ENCODE data around the gene CTRB1. TPM values are rescaled to one million over a fixed set of nuclear protein-coding genes. Genes with fewer than 3 reads are reported as not detected.

Gene CTRB1
- total RNA-seq, 1 experiment from 2014 or later, result not detected

- CTCF ChIA-PET, result no interaction called here
- H3K9me3 ChIP-seq (ENCODE audit: insufficient read depth, low read depth), result peaks cover 63% of the 10 kb centered on the region
Observed at GRCh38 chr16:75175074-75175473, 43.7 kb upstream of the CTRB1 start.

GRCh38 chr16:75176926-75177325 is 41.9 kb upstream of the CTRB1 start:
- Histone ChIP-seq H3K9me3 (ENCODE audit: insufficient read depth, low read depth) (peaks cover 45% of the 10 kb centered on the region), H3K36me3 (ENCODE audit: low read depth) (no peaks in the 10 kb centered on the region), H3K4me2 (no peak overlapping the region), H3K27me3 (ENCODE audit: insufficient read depth, low read depth) (no peaks in the 10 kb centered on the region; the same call in 1 of the 2 replicates), H4K20me1 (ENCODE audit: insufficient read depth) (no peaks in the 10 kb centered on the region), H3K4me3 (no peak overlapping the region), H3F3A (ENCODE audit: insufficient read depth, low read depth) (no peaks in the 10 kb centered on the region), H3K79me2 (ENCODE audit: low read depth) (no peaks in the 10 kb centered on the region), H3K9me2 (ENCODE audit: insufficient read depth) (no peaks in the 10 kb centered on the region), H3K27ac (no peak overlapping the region), H2AFZ (no peak overlapping the region), H3K4me1 (replicated peaks; ENCODE audit: insufficient read depth) (no peaks in the 10 kb centered on the region)
- no peak for DNase-seq
- ChIA-PET POLR2A (ENCODE audit: unreplicated experiment) (interaction anchor here (0.6 kb wide), 1 partner anchor 402 kb away, joined by 3 read pairs; the partner anchor contains the start of gene FA2H), CTCF (no interaction called here)
- intact Hi-C loops (cut with micrococcal nuclease; ENCODE audit: unreplicated experiment), result no loop called here
- TF ChIP-seq CTCF (conservative IDR thresholded peaks at IDR 0.05) (no peak), EZH2 (IDR thresholded peaks at IDR 0.05; ENCODE audit: low read depth) (no peak)
- no TSS peak for BruUV-seq (replicated peaks)

More at GRCh38 chr16:75175074-75175473, 43.7 kb upstream of the CTRB1 start:
- intact Hi-C loops (cut with micrococcal nuclease; ENCODE audit: unreplicated experiment), result no loop called here
- no peaks in the 10 kb centered on the region for H3K9me2 ChIP-seq (ENCODE audit: insufficient read depth)
- no peaks in the 10 kb centered on the region for H3K27me3 ChIP-seq (ENCODE audit: insufficient read depth, low read depth)
- POLR2A ChIA-PET (ENCODE audit: unreplicated experiment), result no interaction called here
- H3K4me1 ChIP-seq (replicated peaks; ENCODE audit: insufficient read depth), result no peaks in the 10 kb centered on the region
- TF ChIP-seq EZH2 (IDR thresholded peaks at IDR 0.05; ENCODE audit: low read depth), result no peak
- TF ChIP-seq CTCF (conservative IDR thresholded peaks at IDR 0.05), result no peak
- peaks cover 10% of the 10 kb centered on the region; the same call in 1 of the 2 replicates for H3K36me3 ChIP-seq (ENCODE audit: low read depth)
- H2AFZ ChIP-seq, result no peak overlapping the region
- H3F3A ChIP-seq (ENCODE audit: insufficient read depth, low read depth), result no peaks in the 10 kb centered on the region
- H4K20me1 ChIP-seq (ENCODE audit: insufficient read depth), result no peaks in the 10 kb centered on the region
- no TSS peak for BruUV-seq (replicated peaks)
- no peaks in the 10 kb centered on the region for H3K79me2 ChIP-seq (ENCODE audit: low read depth)
- no peak for DNase-seq
- no peak overlapping the region for H3K4me2 ChIP-seq
- H3K27ac ChIP-seq, result no peak overlapping the region
- no peak overlapping the region for H3K4me3 ChIP-seq

- H3K27ac ChIP-seq, result no peak overlapping the region
- no peaks in the 10 kb centered on the region for H3K4me1 ChIP-seq (replicated peaks; ENCODE audit: insufficient read depth)
- no peaks in the 10 kb centered on the region for H3F3A ChIP-seq (ENCODE audit: insufficient read depth, low read depth)
- H4K20me1 ChIP-seq (ENCODE audit: insufficient read depth), result no peaks in the 10 kb centered on the region
- no peaks in the 10 kb centered on the region; the same call in 1 of the 2 replicates for H3K27me3 ChIP-seq (ENCODE audit: insufficient read depth, low read depth)
- no peaks in the 10 kb centered on the region for H3K79me2 ChIP-seq (ENCODE audit: low read depth)
- H2AFZ ChIP-seq, result no peak overlapping the region
- TF ChIP-seq CTCF (conservative IDR thresholded peaks at IDR 0.05) (no peak), EZH2 (IDR thresholded peaks at IDR 0.05; ENCODE audit: low read depth) (no peak)
- H3K4me2 ChIP-seq, result no peak overlapping the region
- no TSS peak for BruUV-seq (replicated peaks)
- POLR2A ChIA-PET (ENCODE audit: unreplicated experiment), result no interaction called here
- H3K9me3 ChIP-seq (ENCODE audit: insufficient read depth, low read depth), result peaks cover 25% of the 10 kb centered on the region; the same call in 1 of the 2 replicates
- DNase-seq, result no peak
- H3K4me3 ChIP-seq, result no peak overlapping the region
- CTCF ChIA-PET, result no interaction called here
- H3K36me3 ChIP-seq (ENCODE audit: low read depth), result no peaks in the 10 kb centered on the region
- intact Hi-C loops (cut with micrococcal nuclease; ENCODE audit: unreplicated experiment), result no loop called here
- no peaks in the 10 kb centered on the region for H3K9me2 ChIP-seq (ENCODE audit: insufficient read depth)
Observed at GRCh38 chr16:75179208-75179607, 39.6 kb upstream of the CTRB1 start.
